A549 (cell line): ENCODE data around the gene SLC39A11.

ENCODE experiments used
- BCL3 ChIP-seq: fragments of >200 bp; sonication (Bioruptor Twin); formaldehyde crosslinking; IDR thresholded peaks from 3 replicates; pipeline ENCODE4 v1.6.1; 2016
- BHLHE40 ChIP-seq: IDR thresholded peaks from 2 replicates; pipeline ENCODE4 v1.6.1; 2012; ENCODE audit warnings: low read depth, low read length, inconsistent platforms
- KDM1A ChIP-seq: fragments of 200-600 bp; sonication (generic); IDR thresholded peaks from 2 replicates; pipeline ENCODE4 v1.6.1; 2016; ENCODE audit warnings: low read depth, mild to moderate bottlenecking
- MAZ ChIP-seq: fragments of 150-350 bp; IDR thresholded peaks from 2 replicates; pipeline ENCODE4 v1.6.1; 2014; ENCODE audit warnings: antibody characterized with exemption, low read depth, low read length, borderline replicate concordance
- PBX3 ChIP-seq: IDR thresholded peaks from 2 replicates; pipeline ENCODE4 v1.6.1; 2012
- PHF8 ChIP-seq: fragments of 200-600 bp; sonication (generic); IDR thresholded peaks from 2 replicates; pipeline ENCODE4 v1.6.1; 2016; ENCODE audit warnings: low read depth, mild to moderate bottlenecking, antibody characterized with exemption, moderate library complexity, borderline replicate concordance
- RAD21 ChIP-seq, 2 experiments: fragments of >200 bp in 1 of 2; sonication (Bioruptor Twin) in 1 of 2; formaldehyde crosslinking in 1 of 2; IDR thresholded peaks in 1 of 2; conservative IDR thresholded peaks in 1 of 2; 2 replicates in 1 of 2; 3 replicates in 1 of 2; pipeline ENCODE4 v1.6.1; 2012 to 2018; ENCODE audit warnings: inconsistent platforms in 1 of 2
- ZSCAN20 ChIP-seq: fragments of 250-450 bp; sonication (Bioruptor Pico); IDR thresholded peaks from 2 replicates; pipeline ENCODE4 v1.8.0; 2022; ENCODE audit warnings: mild to moderate bottlenecking, moderate library complexity
- TF ChIP-seq, protein P1 (sequence below): fragments of >200 bp; sonication (Bioruptor Twin); formaldehyde crosslinking; IDR thresholded peaks from 3 replicates; pipeline ENCODE4 v1.5.1; 2016
- TF ChIP-seq, protein P2 (sequence below): fragments of 200-600 bp; sonication (generic); IDR thresholded peaks from 2 replicates; pipeline ENCODE4 v1.6.1; 2016; ENCODE audit warnings: antibody characterized with exemption, mild to moderate bottlenecking, moderate library complexity

DNA sequence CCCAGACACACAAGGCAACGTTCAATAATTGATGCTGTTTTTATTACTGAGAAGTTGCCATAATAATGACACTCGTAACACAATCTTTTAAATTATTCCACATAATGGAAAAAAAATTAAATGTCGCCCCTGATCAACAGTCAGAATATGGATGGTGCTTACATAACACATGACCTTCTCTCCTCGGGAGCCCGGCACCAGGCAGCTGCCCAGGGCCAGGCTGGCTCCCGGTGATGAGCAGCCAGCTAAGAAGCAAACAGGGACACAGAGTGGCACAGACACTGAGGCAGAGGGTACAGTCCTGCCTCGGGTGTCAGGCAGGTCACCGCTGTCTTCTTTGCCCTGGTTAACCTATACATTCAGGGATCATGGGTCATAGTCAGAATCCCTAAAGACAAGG, 137.9 kb downstream of the SLC39A11 start:
- TF ChIP-seq, protein P1, sequence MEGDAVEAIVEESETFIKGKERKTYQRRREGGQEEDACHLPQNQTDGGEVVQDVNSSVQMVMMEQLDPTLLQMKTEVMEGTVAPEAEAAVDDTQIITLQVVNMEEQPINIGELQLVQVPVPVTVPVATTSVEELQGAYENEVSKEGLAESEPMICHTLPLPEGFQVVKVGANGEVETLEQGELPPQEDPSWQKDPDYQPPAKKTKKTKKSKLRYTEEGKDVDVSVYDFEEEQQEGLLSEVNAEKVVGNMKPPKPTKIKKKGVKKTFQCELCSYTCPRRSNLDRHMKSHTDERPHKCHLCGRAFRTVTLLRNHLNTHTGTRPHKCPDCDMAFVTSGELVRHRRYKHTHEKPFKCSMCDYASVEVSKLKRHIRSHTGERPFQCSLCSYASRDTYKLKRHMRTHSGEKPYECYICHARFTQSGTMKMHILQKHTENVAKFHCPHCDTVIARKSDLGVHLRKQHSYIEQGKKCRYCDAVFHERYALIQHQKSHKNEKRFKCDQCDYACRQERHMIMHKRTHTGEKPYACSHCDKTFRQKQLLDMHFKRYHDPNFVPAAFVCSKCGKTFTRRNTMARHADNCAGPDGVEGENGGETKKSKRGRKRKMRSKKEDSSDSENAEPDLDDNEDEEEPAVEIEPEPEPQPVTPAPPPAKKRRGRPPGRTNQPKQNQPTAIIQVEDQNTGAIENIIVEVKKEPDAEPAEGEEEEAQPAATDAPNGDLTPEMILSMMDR: no peak
- TF ChIP-seq ZSCAN20 (CRISPR knock-in tag): no peak
- TF ChIP-seq KDM1A: no peak
- TF ChIP-seq, protein P2, sequence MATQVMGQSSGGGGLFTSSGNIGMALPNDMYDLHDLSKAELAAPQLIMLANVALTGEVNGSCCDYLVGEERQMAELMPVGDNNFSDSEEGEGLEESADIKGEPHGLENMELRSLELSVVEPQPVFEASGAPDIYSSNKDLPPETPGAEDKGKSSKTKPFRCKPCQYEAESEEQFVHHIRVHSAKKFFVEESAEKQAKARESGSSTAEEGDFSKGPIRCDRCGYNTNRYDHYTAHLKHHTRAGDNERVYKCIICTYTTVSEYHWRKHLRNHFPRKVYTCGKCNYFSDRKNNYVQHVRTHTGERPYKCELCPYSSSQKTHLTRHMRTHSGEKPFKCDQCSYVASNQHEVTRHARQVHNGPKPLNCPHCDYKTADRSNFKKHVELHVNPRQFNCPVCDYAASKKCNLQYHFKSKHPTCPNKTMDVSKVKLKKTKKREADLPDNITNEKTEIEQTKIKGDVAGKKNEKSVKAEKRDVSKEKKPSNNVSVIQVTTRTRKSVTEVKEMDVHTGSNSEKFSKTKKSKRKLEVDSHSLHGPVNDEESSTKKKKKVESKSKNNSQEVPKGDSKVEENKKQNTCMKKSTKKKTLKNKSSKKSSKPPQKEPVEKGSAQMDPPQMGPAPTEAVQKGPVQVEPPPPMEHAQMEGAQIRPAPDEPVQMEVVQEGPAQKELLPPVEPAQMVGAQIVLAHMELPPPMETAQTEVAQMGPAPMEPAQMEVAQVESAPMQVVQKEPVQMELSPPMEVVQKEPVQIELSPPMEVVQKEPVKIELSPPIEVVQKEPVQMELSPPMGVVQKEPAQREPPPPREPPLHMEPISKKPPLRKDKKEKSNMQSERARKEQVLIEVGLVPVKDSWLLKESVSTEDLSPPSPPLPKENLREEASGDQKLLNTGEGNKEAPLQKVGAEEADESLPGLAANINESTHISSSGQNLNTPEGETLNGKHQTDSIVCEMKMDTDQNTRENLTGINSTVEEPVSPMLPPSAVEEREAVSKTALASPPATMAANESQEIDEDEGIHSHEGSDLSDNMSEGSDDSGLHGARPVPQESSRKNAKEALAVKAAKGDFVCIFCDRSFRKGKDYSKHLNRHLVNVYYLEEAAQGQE: no peak
- TF ChIP-seq RAD21 (conservative IDR thresholded peaks at IDR 0.05 in 1 of 2, IDR thresholded peaks at IDR 0.05 in 1 of 2): no peak
- no peak for TF ChIP-seq PHF8
- no peak for TF ChIP-seq BCL3
- TF ChIP-seq MAZ: no peak
- no peak for TF ChIP-seq BHLHE40
- TF ChIP-seq PBX3: no peak
